Esophagus squamous epithelium (tissue), 4 donors: ENCODE measurements around the gene KRT80.

Source experiments
- POLR2A ChIP-seq, 4 donors: fragments of 450-650 bp; IDR thresholded peaks; one replicate each; pipeline ENCODE4 v1.6.1; 2017; ENCODE audit warnings: antibody characterized with exemption in 4 of 4, mild to moderate bottlenecking in 4 of 4, moderate library complexity in 3 of 4
- TF ChIP-seq, protein P1 (sequence below), 6 experiments: fragments of 450-650 bp in 4 of 6; fragments of 200-600 bp in 2 of 6; sonication (generic) in 2 of 6; IDR thresholded peaks; one replicate each; pipeline ENCODE4 v1.5.1; 2016 to 2019; ENCODE audit warnings: antibody characterized with exemption in 6 of 6, mild to moderate bottlenecking in 4 of 6, moderate library complexity in 4 of 6

DNA sequence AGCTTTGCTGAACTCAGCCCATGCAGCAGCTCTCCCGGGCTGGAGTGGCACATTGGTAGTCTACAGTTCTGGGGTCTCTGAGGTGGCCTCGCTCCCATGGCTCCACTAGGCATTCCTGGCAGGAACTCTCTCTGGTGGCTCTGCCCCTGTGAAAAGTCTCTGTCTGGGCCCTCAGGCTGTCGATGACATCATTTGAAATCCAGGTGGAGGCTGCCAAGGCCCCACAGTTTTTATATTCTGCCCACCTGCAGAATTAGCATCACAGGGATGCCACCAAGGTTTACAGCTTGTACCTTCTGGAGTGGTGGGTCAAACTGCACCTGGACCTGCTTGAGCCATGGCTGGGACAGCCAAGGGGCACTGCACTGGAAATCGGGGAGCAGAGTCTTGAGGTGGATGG lies 31.6 kb downstream of the KRT80 start:
- no peak for TF ChIP-seq POLR2A (IDR thresholded peaks at IDR 0.05)
- TF ChIP-seq, protein P1, sequence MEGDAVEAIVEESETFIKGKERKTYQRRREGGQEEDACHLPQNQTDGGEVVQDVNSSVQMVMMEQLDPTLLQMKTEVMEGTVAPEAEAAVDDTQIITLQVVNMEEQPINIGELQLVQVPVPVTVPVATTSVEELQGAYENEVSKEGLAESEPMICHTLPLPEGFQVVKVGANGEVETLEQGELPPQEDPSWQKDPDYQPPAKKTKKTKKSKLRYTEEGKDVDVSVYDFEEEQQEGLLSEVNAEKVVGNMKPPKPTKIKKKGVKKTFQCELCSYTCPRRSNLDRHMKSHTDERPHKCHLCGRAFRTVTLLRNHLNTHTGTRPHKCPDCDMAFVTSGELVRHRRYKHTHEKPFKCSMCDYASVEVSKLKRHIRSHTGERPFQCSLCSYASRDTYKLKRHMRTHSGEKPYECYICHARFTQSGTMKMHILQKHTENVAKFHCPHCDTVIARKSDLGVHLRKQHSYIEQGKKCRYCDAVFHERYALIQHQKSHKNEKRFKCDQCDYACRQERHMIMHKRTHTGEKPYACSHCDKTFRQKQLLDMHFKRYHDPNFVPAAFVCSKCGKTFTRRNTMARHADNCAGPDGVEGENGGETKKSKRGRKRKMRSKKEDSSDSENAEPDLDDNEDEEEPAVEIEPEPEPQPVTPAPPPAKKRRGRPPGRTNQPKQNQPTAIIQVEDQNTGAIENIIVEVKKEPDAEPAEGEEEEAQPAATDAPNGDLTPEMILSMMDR (IDR thresholded peaks at IDR 0.05) = no peak
